OCI-LY7 (cell line): ENCODE measurements around the gene PRELID2. TPM values are rescaled to one million over a fixed set of nuclear protein-coding genes. Genes with fewer than 3 reads are reported as not detected.

ENCODE experiments used
- BruUV-seq: library from RNA; stranded (reverse); fragments of 400-500 nt; replicated peaks from 2 replicates; lab custom pipeline; 2021; lab: Mats Ljungman, UMichigan
- CTCF ChIA-PET: fragments of 300-600 bp; sonication (Branson Sonifier 250); formaldehyde crosslinking; loops from one replicate; lab custom pipeline; 2022; ENCODE audit warnings: antibody characterized with exemption; ENCODE audit not compliant: unreplicated experiment; lab: Charles Lee
- POLR2A ChIA-PET: fragments of 300-600 bp; sonication (Branson Sonifier 250); formaldehyde crosslinking; loops from one replicate; lab custom pipeline; 2022; ENCODE audit warnings: antibody characterized with exemption; lab: Charles Lee
- DNase-seq: peaks from one replicate; pipeline ENCODE4 v3.0.0-alpha.2; 2015; ENCODE audit warnings: low spot score
- H2AFZ ChIP-seq: fragments of 200-600 bp; sonication (generic), shearing (Covaris generic); 2 replicates; pipeline ENCODE4 v1.6.1; 2014; ENCODE audit warnings: mild to moderate bottlenecking, antibody characterized with exemption, low read length, moderate library complexity
- H3K27ac ChIP-seq: fragments of 200-600 bp; sonication (generic); 2 replicates; pipeline ENCODE4 v1.5.1; 2014; ENCODE audit warnings: mixed run types, low read depth, mild to moderate bottlenecking, moderate library complexity, low read length, inconsistent platforms; ENCODE audit not compliant: poor library complexity, severe bottlenecking
- H3K36me3 ChIP-seq: fragments of 200-600 bp; sonication (generic); 2 replicates; pipeline ENCODE4 v1.6.1; 2014; ENCODE audit warnings: mild to moderate bottlenecking, antibody characterized with exemption, low read length, moderate library complexity, mixed read lengths; ENCODE audit not compliant: insufficient read depth
- H3K4me1 ChIP-seq: fragments of 200-600 bp; sonication (generic); 2 replicates; pipeline ENCODE4 v1.5.1; 2014; ENCODE audit warnings: mild to moderate bottlenecking, low read length; ENCODE audit not compliant: insufficient read depth, poor library complexity, severe bottlenecking
- H3K4me2 ChIP-seq: fragments of 200-600 bp; sonication (generic); 2 replicates; pipeline ENCODE4 v1.6.1; 2014; ENCODE audit warnings: mild to moderate bottlenecking, low read length
- H3K4me3 ChIP-seq: fragments of 200-600 bp; sonication (generic); 2 replicates; pipeline ENCODE4 v1.5.1; 2014; ENCODE audit warnings: mild to moderate bottlenecking, low read depth, low read length; ENCODE audit not compliant: poor library complexity, severe bottlenecking
- H3K79me2 ChIP-seq: fragments of 200-600 bp; sonication (generic); 2 replicates; pipeline ENCODE4 v1.6.1; 2016; ENCODE audit warnings: low read depth, mild to moderate bottlenecking, low read length, moderate library complexity, mixed read lengths; ENCODE audit not compliant: insufficient read depth
- H3K9me2 ChIP-seq: fragments of 200-600 bp; sonication (generic); 2 replicates; pipeline ENCODE4 v1.6.1; 2016; ENCODE audit warnings: mild to moderate bottlenecking, low read length, mixed read lengths; ENCODE audit not compliant: insufficient read depth
- H3K9me3 ChIP-seq: fragments of 200-600 bp; sonication (generic); 2 replicates; pipeline ENCODE4 v1.6.1; 2014; ENCODE audit warnings: mild to moderate bottlenecking, mixed run types, low read length, mixed read lengths
- H4K20me1 ChIP-seq: fragments of 200-600 bp; sonication (generic); 2 replicates; pipeline ENCODE4 v1.6.1; 2014; ENCODE audit warnings: mild to moderate bottlenecking, antibody characterized with exemption, low read length, moderate library complexity, mixed read lengths; ENCODE audit not compliant: insufficient read depth
- CTCF ChIP-seq: fragments of 200-600 bp; sonication (generic); conservative IDR thresholded peaks from 2 replicates; pipeline ENCODE4 v1.5.1; 2014; ENCODE audit warnings: mild to moderate bottlenecking, antibody characterized with exemption, low read length, moderate library complexity, mixed read lengths
- EZH2phosphoT487 ChIP-seq: fragments of 200-600 bp; sonication (generic); IDR thresholded peaks from 2 replicates; pipeline ENCODE4 v1.6.1; 2018; ENCODE audit warnings: low read depth, borderline replicate concordance, mild to moderate bottlenecking, mixed run types, antibody characterized with exemption, low read length, moderate library complexity, mixed read lengths
- intact Hi-C: fragments of 100-400 bp; cut with micrococcal nuclease; formaldehyde crosslinking; loops from one replicate; pipeline ENCODE4 v1.10.0; 2022; ENCODE audit not compliant: unreplicated experiment
- total RNA-seq, 2 experiments: library from RNA; depleted of rRNA in 1 of 2; stranded (reverse); fragments of >200 nt in 1 of 2; shearing (Covaris generic) in 1 of 2; gene quantifications; 2 replicates each; pipeline ENCODE4 v1.2.3, GENCODE V29; 2014 to 2022

Gene PRELID2
- total RNA-seq, 2 experiments from 2014 or later = 1.4 to 9.5 TPM

GRCh38 chr5:145803112-145804004 lies 31.8 kb downstream of the PRELID2 start:
- BruUV-seq = no TSS peak
- Histone ChIP-seq H4K20me1 (no peaks in the 10 kb centered on the region), H3K4me3 (no peak overlapping the region), H3K79me2 (no peaks in the 10 kb centered on the region), H3K9me3 (no peaks in the 10 kb centered on the region), H3K4me2 (no peak overlapping the region), H2AFZ (no peak overlapping the region), H3K36me3 (no peaks in the 10 kb centered on the region), H3K27ac (no peak overlapping the region), H3K9me2 (no peaks in the 10 kb centered on the region), H3K4me1 (no peaks in the 10 kb centered on the region)
- TF ChIP-seq EZH2phosphoT487 (no peak), CTCF (no peak)
- ChIA-PET POLR2A (interaction anchor here (0.5 to 1.2 kb wide), 4 partner anchors 10 to 435 kb away, joined by 3 to 5 read pairs (median 4); no protein-coding TSS in a partner anchor), CTCF (no interaction called here)
- DNase-seq = no peak
- intact Hi-C loops = no loop called here

GRCh38 chr5:145801195-145801594 lies 33.9 kb downstream of the PRELID2 start:
- CTCF ChIA-PET = no interaction called here

More at GRCh38 chr5:145801195-145801594, 33.9 kb downstream of the PRELID2 start:
- POLR2A ChIA-PET = interaction anchor here (0.6 kb wide), 2 partner anchors 67 to 1058 kb away, joined by 3 to 5 read pairs; no protein-coding TSS in a partner anchor
- Histone ChIP-seq H3K36me3 (no peaks in the 10 kb centered on the region), H3K9me3 (no peaks in the 10 kb centered on the region), H3K4me2 (no peak overlapping the region), H3K9me2 (no peaks in the 10 kb centered on the region), H3K79me2 (no peaks in the 10 kb centered on the region), H4K20me1 (no peaks in the 10 kb centered on the region), H3K4me3 (no peak overlapping the region), H3K27ac (no peak overlapping the region), H2AFZ (no peak overlapping the region), H3K4me1 (no peaks in the 10 kb centered on the region)
- no TSS peak for BruUV-seq
- no peak for TF ChIP-seq CTCF
- TF ChIP-seq EZH2phosphoT487 = no peak
- intact Hi-C loops = no loop called here
- DNase-seq = no peak
